HPDE6-E6E7 (cell line): ENCODE results near the gene AIF1.

Experiments
- DNase-seq: peaks from one replicate; pipeline ENCODE4 v3.0.0; 2011; ENCODE audit warnings: missing footprints; ENCODE audit errors: extremely low spot score

The AIF1 gene

GRCh38 chr6:31642798-31643570 is 27.9 kb downstream of the AIF1 start:
- DNase-seq: no peak

- DNase-seq: no peak
Observed at GRCh38 chr6:31643818-31644454, 28.9 kb downstream of the AIF1 start.

GRCh38 chr6:31645325-31645724 is 30.3 kb downstream of the AIF1 start:
- no peak for DNase-seq

GRCh38 chr6:31651602-31652191 is 36.7 kb downstream of the AIF1 start:
- DNase-seq: peak; percentile 73

DNA sequence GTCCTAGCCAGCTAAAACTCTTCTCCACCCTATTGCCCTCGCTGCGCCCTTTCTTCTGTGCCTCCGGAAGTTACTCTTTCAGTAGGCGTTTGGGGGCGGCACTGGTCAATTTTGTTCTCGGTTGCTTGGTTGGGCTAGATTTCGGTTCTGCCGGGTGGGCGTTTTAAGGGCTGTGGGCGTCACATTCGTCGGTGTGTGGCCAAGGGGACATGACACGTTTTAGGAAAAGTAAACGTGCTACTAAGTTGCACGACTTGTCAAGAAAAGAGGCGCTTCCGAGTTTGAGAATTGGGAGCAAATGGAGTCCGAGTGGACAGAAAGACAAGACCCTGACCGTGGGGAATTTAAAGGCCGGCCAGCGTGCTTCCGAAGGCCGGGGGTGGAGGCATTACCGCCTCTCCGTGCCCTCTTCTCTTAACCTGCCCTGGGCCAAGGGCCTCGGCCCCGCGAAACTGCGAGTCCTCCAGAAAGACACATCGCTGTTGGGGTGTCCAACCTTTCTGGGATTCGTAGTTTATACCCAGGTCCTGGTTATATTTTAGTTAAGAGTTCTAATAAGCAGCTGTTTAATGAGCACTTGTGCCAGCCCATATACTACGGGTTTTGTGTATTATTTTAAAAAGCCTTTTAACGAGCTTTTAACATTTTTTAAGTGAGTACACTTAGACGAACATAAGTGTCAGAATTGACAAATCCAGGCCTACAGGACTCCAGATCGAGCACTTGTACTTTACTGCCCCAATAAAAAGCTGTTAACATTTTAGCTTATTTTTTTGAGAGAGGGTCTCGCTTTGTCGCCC is 38.1 kb downstream of the AIF1 start:
- peak; percentile 84 for DNase-seq

DNA sequence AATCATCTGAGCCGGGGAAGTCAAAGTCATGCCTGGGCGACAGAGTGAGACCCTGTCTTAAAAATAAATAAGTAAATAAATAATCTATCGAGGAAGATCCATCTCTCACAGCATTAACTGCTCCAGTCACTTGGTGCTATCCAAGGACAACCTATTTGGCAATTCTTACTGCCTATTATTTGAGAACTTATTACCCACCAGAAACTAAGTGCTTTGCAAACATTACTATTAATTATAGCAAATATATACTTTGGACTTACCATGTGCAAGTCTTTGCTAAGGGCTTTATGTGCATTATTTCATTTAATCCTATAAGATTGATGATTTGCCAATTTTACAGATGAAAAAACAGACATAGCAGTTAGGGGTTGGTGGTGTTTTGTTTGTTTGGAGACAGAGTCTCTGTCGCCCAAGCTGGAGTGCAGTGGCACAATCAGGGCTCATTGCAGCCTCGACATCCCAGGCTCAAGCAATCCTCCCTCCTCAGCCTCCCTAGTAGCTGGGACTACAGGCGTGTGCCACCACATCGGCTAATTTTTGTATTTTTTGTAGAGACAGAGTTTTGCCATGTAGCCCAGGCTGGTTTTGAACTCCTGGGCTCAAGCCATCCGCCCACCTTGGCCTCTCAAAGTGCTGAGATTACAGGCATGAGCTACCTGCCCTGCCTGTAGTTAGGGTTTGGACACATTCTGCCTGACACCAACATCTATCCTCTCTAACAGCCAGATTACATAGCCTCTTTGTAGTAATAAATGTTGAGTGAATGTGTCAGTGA is 39.7 kb downstream of the AIF1 start:
- DNase-seq: no peak

DNA sequence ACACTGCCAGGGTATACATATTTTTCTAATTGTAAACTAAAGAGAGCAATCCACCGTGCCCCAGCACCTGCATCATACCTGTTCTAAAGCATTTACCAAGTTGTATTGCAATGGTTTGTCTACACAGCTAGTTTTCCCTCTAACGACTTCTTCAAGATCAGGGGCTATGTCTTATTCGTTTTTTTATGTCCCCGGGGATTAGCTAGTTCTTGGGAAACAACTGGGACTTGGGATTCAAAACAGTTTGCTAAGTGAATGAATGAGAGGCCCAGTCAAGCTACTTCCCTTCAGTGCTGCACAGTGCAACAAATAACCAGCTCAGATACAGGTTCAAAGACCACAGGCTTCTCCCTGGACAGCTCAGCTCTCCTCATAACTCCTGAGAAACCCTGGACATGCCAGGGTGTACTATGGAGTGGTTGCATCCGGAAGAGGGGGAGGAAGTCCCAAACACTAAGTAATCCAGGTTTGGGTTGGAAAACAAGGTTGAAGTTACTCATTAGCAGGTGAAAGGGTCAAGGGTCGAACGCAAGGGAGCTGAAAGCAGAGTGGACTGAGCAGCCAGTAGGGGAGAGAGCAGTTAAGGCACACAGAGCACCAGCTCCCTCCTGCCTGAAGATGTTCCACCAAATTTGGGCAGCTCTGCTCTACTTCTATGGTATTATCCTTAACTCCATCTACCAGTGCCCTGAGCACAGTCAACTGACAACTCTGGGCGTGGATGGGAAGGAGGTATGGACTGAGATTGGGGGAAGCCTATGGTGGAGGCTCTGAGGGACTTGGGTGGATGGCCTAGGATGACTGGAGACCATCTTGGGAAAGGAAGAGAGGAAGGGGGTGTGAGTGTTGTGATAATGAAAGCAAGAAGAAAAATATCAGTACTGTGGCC is 40.6 kb downstream of the AIF1 start, which contains the start of gene APOM:
Gene APOM, plus strand, starts transcription at position 546 of the 889 bp plus-strand sequence. Its CDS starts 73 bp downstream, at position 619.
- DNase-seq: no peak

GRCh38 chr6:31657406-31658157 is 42.5 kb downstream of the AIF1 start:
- no peak for DNase-seq

GRCh38 chr6:31658158-31658688 is 43.2 kb downstream of the AIF1 start:
- DNase-seq: no peak

- DNase-seq: no peak
Observed at GRCh38 chr6:31658983-31659648, 44.1 kb downstream of the AIF1 start.

- DNase-seq: no peak
Observed at GRCh38 chr6:31659649-31660380, 44.8 kb downstream of the AIF1 start.

DNA sequence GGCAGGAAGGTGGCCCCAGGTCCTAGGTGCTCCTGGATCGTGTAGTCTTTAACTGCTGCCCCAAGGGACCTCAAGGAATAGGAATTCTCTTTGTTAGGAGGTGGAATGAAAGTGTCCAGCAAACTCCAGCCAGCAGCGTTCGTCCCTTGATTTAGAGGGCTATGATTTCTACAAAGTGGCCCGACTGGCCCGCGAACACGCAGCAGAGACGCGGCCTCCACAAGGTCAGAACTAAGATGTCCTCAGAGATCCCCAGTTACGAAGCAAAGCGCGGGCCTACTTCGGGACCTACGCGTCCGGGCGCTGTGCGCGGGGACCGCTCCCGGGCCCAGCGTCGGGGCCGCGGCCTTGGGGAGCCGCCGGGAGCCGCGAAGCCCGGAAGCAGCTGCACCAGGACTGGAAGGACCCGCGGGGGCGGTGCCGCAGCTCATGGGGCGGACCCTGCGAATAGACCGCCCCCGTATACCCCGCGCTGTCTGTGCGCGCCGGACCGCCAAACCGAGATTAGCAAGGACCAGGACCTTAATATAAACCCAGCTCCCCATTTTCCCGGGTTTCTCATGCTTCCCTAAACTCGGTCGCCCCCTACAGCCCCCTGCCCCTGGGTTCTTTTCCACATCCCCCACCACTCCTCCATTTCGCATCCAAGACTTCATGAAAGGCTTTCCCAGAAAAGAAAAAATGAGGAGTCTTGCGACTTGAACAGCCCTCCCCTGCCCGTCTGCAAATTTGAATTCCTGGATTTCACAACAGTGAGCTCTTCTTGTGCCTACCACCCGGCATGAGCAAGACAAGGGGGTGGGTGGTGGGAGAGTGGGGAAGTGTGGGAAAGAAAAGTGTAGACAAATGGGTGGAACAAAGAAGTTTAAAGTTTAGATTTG is 45.6 kb downstream of the AIF1 start, which contains the start of gene C6orf47:
Gene C6orf47, minus strand, starts transcription at position 398 of the 881 bp plus-strand sequence. CDS start 831 bp downstream, outside the sequence.
- DNase-seq: no peak

- DNase-seq: no peak
Observed at GRCh38 chr6:31661262-31662123, 46.5 kb downstream of the AIF1 start.

GRCh38 chr6:31662124-31662723 is 47.2 kb downstream of the AIF1 start:
- DNase-seq: no peak
